Measurements from ENCODE around the gene SMIM30. TPM values are rescaled to one million over a fixed set of nuclear protein-coding genes. Genes with fewer than 3 reads are reported as not detected.

The SMIM30 gene
- total RNA-seq, 1 experiment from 2014 or later = 55.8 TPM

GRCh38 chr7:113134025-113134424 is 15.7 kb upstream of the SMIM30 start:
- Histone ChIP-seq H3K4me2 (ENCODE audit: low read length) (no peak overlapping the region), H3K79me2 (ENCODE audit: insufficient read depth, low read length) (no peaks in the 10 kb centered on the region), H3K4me1 (ENCODE audit: control insufficient read depth in 1 of 2, insufficient read depth in 2 of 2, low read length in 2 of 2) (no peaks in the 10 kb centered on the region), H4K20me1 (ENCODE audit: insufficient read depth) (no peaks in the 10 kb centered on the region), H3K4me3 (replicated peaks in 1 of 2; ENCODE audit: low read depth in 1 of 2, low read length in 2 of 2) (no peak overlapping the region), H3K9me3 (ENCODE audit: control insufficient read depth in 1 of 2, insufficient read depth in 1 of 2, low read depth in 1 of 2, low read length in 2 of 2) (no peaks in the 10 kb centered on the region), H3K36me3 (ENCODE audit: control insufficient read depth in 1 of 2, insufficient read depth in 2 of 2, low read length in 2 of 2) (no peaks in the 10 kb centered on the region), H3K27ac (ENCODE audit: low read depth, low read length) (no peak overlapping the region), H3K27me3 (ENCODE audit: insufficient read depth, low read length) (no peaks in the 10 kb centered on the region), H3K9me2 (ENCODE audit: insufficient read depth) (no peaks in the 10 kb centered on the region; the same call in 1 of the 2 replicates), H3K9ac (ENCODE audit: low read length) (no peak overlapping the region), H2AFZ (ENCODE audit: low read depth, low read length, poor library complexity, severe bottlenecking) (no peak overlapping the region)
- no TSS peak for BruUV-seq (replicated peaks)
- DNase-seq (ENCODE audit: low read depth, low spot score) (no peak), ATAC-seq (no peak)
- TF ChIP-seq FOSL1 (IDR thresholded peaks at IDR 0.05; ENCODE audit: low read depth) = no peak
- no peak for TF ChIP-seq YY1 (IDR thresholded peaks at IDR 0.05; ENCODE audit: extremely low read depth, insufficient replicate concordance, low read depth, low read length)
- no peak for TF ChIP-seq ZFX (IDR thresholded peaks at IDR 0.05)
- no peak for TF ChIP-seq POLR2A (IDR thresholded peaks at IDR 0.05; ENCODE audit: borderline replicate concordance, extremely low read depth, insufficient read depth, insufficient read length)
- TF ChIP-seq TCF7L2 (IDR thresholded peaks at IDR 0.05; ENCODE audit: borderline replicate concordance, extremely low read depth, insufficient read depth, insufficient read length) = no peak
- no peak for TF ChIP-seq POLR2AphosphoS5 (IDR thresholded peaks at IDR 0.05; ENCODE audit: low read depth, low read length)
- TF ChIP-seq CTCF (IDR thresholded peaks at IDR 0.05 in 2 of 3, conservative IDR thresholded peaks at IDR 0.05 in 1 of 3; ENCODE audit: borderline replicate concordance in 1 of 3, insufficient read depth in 1 of 3, low read depth in 2 of 3, low read length in 2 of 3) = no peak
- TF ChIP-seq SP1 (IDR thresholded peaks at IDR 0.05; ENCODE audit: low read depth) = no peak
- no peak for TF ChIP-seq MAX (IDR thresholded peaks at IDR 0.05)
- intact Hi-C loops (cut with micrococcal nuclease) = no loop called here
- ChIA-PET CTCF (no interaction called here), POLR2A (no interaction called here), RAD21 (ENCODE audit: low non-redundant PET in 1 of 2, low total read pairs in 2 of 2, uncharacterized antibody in 2 of 2, unreplicated experiment in 2 of 2) (no interaction called here)
